GM18526 (cell line): ENCODE measurements around the gene NTRK2.

Source experiments
- POLR2A ChIP-seq: IDR thresholded peaks from 3 replicates; pipeline ENCODE4 v1.6.1; 2011; ENCODE audit not compliant: insufficient read length; ENCODE audit errors: extremely low read depth

The NTRK2 gene

GRCh38 chr9:84670138-84671041 lies 861 bp downstream of the NTRK2 start:
- TF ChIP-seq POLR2A = no peak

DNA sequence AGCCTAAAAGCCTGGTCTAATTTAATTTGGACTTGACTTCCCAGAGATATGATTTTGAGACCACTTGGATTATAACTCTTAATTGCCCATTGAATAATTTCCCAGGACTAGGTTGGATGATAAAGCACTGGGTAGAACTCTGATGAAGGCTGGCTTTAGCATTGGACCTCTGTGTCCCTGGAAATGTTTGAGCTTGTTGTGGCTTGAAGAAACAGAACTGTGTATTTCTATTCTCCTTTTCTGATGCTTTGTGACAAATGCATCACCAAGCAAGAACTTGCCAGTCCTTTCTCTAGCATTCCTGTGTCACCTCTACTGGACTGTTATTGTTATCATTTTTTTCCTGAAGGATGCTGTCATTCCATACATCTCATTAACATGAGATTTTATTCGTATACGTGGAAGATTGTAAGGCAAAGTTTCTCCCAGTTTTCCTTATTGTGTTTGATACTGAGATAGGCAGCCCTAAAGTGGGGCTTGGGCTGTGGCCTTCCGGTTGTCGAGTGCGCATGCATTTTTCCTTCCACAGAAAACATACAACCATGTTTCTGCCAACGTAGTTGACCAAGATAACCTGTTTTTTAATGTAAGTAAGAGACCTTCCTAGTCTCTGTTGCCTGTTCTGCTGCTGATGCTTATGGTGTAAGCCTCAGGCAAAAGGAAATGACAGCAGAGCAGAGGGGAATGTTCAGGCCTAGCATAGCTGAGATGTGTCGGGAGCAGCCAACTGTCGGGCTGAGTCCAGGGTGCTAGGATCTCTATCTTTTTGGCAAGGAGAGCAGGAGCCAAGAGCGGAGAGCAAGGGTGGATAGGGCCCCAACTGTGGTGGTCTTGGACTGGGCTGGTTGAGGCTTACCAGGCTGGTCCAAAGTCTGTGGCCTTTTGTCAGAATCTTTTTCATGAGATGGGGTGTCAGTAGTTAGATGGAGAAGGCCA lies 2.3 kb downstream of the NTRK2 start:
- no peak for TF ChIP-seq POLR2A

GRCh38 chr9:84673806-84674205 lies 4.3 kb downstream of the NTRK2 start:
- TF ChIP-seq POLR2A = no peak

DNA sequence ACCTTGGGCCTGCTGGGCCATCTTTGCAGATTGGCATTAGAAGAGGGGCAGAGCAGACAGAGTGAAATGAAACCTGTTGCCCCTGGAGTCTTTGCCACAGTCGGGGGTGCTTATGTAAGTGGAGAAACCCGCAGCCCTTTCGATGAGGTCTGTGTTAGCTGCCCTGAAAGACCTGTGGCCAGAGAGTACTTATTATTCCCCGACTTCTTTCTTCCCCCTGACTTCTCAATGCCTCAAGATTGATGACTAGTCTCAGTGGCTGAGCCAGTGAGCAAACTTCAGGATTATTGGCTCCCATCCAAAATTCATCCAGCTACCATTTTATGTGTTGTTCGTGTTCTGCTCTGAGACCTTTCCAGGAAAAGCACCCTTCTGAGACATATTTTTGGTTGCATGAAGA lies 7.6 kb downstream of the NTRK2 start:
- no peak for TF ChIP-seq POLR2A

GRCh38 chr9:84679571-84679970 lies 10.0 kb downstream of the NTRK2 start:
- TF ChIP-seq POLR2A = no peak

- TF ChIP-seq POLR2A = no peak
Measured at GRCh38 chr9:84681516-84682285, 12.2 kb downstream of the NTRK2 start.

- TF ChIP-seq POLR2A = no peak
Measured at GRCh38 chr9:84686068-84686467, 16.5 kb downstream of the NTRK2 start.

DNA sequence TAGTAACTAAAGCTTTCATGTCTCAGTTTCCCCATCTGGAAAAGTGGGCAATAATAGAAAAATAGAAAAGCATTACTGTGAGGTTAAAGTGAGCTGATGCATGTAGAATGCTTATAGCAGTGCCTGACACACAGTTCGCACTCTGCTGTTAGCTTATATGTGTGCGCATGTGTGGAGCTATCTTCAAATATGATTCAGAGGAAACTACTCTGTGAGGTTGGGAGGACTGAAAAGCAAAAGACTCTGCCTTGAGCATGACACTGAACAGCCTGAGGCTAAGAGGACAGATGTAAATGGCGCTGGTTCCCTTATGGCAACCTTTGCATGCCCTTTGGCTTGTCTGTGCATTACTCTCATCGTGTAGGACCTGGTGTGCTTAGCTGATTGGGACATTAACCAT lies 19.4 kb downstream of the NTRK2 start:
- TF ChIP-seq POLR2A = no peak

- no peak for TF ChIP-seq POLR2A
Measured at GRCh38 chr9:84691634-84692033, 22.1 kb downstream of the NTRK2 start.

- no peak for TF ChIP-seq POLR2A
Measured at GRCh38 chr9:84694248-84694647, 24.7 kb downstream of the NTRK2 start.

DNA sequence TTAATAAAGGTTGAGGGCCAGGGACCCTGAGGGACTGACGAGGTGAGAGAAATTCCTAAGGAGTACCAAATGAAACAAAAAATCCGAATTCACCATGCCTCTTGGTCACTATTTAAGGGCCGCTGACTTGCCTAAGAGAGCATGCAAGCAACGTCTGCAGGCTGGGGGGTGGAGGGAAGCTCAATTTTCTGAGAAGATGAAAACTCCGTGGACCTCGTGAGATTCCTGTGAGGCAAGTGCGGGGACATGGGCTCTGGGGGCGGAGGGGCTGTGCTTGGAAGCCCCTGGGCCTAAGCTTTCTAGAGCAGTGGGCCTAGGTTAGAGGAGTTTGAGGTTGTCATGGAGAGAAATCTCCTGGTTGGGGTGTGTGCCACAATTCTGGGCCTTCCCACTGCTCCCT lies 27.5 kb downstream of the NTRK2 start:
- TF ChIP-seq POLR2A = no peak

GRCh38 chr9:84697509-84698114 lies 28.1 kb downstream of the NTRK2 start:
- TF ChIP-seq POLR2A = no peak

- TF ChIP-seq POLR2A = no peak
Measured at GRCh38 chr9:84698323-84698722, 28.8 kb downstream of the NTRK2 start.

DNA sequence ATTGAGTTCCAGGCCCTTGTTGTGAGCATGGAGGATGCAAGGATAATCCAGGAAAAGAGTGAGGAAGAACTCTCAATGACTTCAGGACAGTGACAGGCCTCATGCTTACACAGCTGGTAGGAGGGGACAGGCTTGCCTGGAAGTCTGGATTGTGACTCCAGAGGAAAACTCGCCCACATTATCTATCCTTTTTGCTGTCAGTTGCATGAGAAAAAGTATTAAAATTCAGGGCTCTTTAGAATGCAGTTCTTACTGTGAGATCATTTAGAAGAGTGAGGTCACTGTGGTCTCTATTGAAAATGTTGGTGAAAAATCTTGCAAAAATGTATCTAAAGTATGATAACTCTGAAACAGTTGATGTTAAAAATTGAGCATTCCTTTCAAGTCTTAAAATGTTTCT lies 30.5 kb downstream of the NTRK2 start:
- no peak for TF ChIP-seq POLR2A

DNA sequence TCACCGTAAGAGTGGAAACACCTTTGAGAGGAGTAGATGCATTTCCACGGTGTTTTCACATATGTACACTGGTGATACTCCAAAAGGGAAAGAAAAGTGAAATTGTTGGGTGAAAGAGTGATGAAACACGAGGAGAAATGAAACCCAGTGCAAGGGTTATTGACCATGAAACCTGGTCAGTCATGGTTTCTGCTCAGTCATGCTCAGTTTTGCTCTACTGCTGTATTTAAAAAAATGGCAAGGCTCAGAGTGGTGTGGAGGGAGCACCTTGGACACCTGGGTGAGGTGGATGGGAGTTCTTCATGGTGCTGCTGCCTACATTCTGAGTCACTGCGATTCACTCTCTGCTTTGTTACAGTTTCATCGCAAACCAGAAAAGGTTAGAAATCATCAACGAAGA lies 32.3 kb downstream of the NTRK2 start:
- no peak for TF ChIP-seq POLR2A
